Body of pancreas (tissue), 4 donors: Measurements from ENCODE around the gene ZNF232. TPM values are rescaled to one million over a fixed set of nuclear protein-coding genes. Genes with fewer than 3 reads are reported as not detected.
A peak's percentile ranks its signal among the peaks of the same experiment; 100 is the strongest.

ENCODE experiments used
- ATAC-seq: fragments of 150-250 bp; one replicate; pipeline ENCODE4 v1.9.1; 2016
- DNase-seq, 4 donors: peaks; one replicate each; pipeline ENCODE4 v3.0.0-alpha.2; 2019
- H3K27ac ChIP-seq, 4 donors: fragments of 200-600 bp; sonication (generic); 1 replicate in 3 of 4; 2 replicates in 1 of 4; pipeline versions ENCODE4 v1.5.1 to v1.6.1; 2016 to 2019; ENCODE audit warnings: mild to moderate bottlenecking in 1 of 4, mixed read lengths in 1 of 4, moderate library complexity in 1 of 4
- H3K27me3 ChIP-seq, 2 donors: fragments of 200-600 bp; sonication (generic); one replicate each; pipeline ENCODE4 v1.6.0; 2016; ENCODE audit warnings: mild to moderate bottlenecking in 1 of 2
- H3K36me3 ChIP-seq, 2 donors: fragments of 200-600 bp; sonication (generic); replicated peaks in 1 of 2; 2 replicates each; pipeline ENCODE4 v1.5.1; 2016; ENCODE audit warnings: low read depth in 2 of 2; ENCODE audit not compliant: insufficient read depth in 1 of 2
- H3K4me1 ChIP-seq: fragments of 200-600 bp; sonication (generic); one replicate; pipeline ENCODE4 v1.6.0; 2016
- H3K4me3 ChIP-seq, 2 donors: fragments of 200-600 bp; sonication (generic); 1 replicate in 1 of 2; 2 replicates in 1 of 2; pipeline ENCODE4 v1.5.1; 2016 to 2019
- H3K9me3 ChIP-seq, 3 donors: fragments of 200-600 bp; sonication (generic); 1 replicate in 2 of 3; 2 replicates in 1 of 3; pipeline ENCODE4 v1.5.1; 2016
- POLR2A ChIP-seq, 3 donors: fragments of 450-650 bp; IDR thresholded peaks; one replicate each; pipeline ENCODE4 v1.6.1; 2016; ENCODE audit warnings: antibody characterized with exemption in 3 of 3, mild to moderate bottlenecking in 2 of 3
- WGBS, 2 donors: methylation state at CpG; one replicate each; pipeline ENCODE4 v1.1.5; 2017; 5-methylcytosine and 5-hydroxymethylcytosine counted together
- intact Hi-C: fragments of 100-400 bp; cut with DNase I; formaldehyde crosslinking; loops from one replicate; pipeline ENCODE4 v1.15.1; 2023
- total RNA-seq, 2 donors: library from RNA; depleted of rRNA; stranded (reverse); fragments of >200 nt; gene quantifications; one replicate each; pipeline ENCODE4 v1.1.0, GENCODE V29; 2016
- TF ChIP-seq, protein P1 (sequence below), 7 experiments: fragments of 450-650 bp in 4 of 7; fragments of 200-600 bp in 3 of 7; sonication (generic) in 3 of 7; IDR thresholded peaks; one replicate each; pipeline ENCODE4 v1.5.1; 2016 to 2019; ENCODE audit warnings: antibody characterized with exemption in 7 of 7

Gene ZNF232
- total RNA-seq, 2 donors from 2014 or later: 3.9 to 4.0 TPM

DNA sequence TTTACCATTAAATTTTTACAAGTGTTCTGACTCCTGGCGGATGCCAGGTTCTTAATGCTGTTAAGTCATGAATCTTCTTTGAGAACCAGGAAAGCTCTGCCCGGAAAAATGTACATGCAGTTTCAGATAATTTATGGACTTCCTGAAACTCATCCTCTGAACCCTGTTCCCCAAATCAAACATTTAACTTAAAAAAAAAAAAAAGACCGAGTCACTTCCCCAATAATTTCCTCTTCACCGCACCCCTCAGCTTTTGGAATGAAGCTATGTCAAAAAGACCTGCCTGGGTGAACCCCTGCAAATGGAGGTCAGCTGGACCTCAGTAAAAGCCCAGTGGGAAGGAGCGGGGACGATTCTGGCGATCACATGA, 15.0 kb downstream of the ZNF232 start:
- ATAC-seq (no peak), DNase-seq (no peak)
- Histone ChIP-seq H3K4me3 (no peak overlapping the region), H3K9me3 (peaks cover 0 to 40% (median 0%) of the 10 kb centered on the region in 3 donors), H3K27me3 (no peaks in the 10 kb centered on the region), H3K36me3 (peaks cover 4 to 6% of the 10 kb centered on the region in 2 donors), H3K27ac (peak overlapping the region in 3 of 4 donors; percentile 15 to 81 (median 55)), H3K4me1 (peaks cover 6% of the 10 kb centered on the region)
- 18 to 31% methylated on average over 5 to 7 of the region's 7 CpGs for WGBS, 2 donors
- intact Hi-C loops: no loop called here
- TF ChIP-seq, protein P1, sequence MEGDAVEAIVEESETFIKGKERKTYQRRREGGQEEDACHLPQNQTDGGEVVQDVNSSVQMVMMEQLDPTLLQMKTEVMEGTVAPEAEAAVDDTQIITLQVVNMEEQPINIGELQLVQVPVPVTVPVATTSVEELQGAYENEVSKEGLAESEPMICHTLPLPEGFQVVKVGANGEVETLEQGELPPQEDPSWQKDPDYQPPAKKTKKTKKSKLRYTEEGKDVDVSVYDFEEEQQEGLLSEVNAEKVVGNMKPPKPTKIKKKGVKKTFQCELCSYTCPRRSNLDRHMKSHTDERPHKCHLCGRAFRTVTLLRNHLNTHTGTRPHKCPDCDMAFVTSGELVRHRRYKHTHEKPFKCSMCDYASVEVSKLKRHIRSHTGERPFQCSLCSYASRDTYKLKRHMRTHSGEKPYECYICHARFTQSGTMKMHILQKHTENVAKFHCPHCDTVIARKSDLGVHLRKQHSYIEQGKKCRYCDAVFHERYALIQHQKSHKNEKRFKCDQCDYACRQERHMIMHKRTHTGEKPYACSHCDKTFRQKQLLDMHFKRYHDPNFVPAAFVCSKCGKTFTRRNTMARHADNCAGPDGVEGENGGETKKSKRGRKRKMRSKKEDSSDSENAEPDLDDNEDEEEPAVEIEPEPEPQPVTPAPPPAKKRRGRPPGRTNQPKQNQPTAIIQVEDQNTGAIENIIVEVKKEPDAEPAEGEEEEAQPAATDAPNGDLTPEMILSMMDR (IDR thresholded peaks at IDR 0.05): no peak
- TF ChIP-seq POLR2A (IDR thresholded peaks at IDR 0.05): no peak

DNA sequence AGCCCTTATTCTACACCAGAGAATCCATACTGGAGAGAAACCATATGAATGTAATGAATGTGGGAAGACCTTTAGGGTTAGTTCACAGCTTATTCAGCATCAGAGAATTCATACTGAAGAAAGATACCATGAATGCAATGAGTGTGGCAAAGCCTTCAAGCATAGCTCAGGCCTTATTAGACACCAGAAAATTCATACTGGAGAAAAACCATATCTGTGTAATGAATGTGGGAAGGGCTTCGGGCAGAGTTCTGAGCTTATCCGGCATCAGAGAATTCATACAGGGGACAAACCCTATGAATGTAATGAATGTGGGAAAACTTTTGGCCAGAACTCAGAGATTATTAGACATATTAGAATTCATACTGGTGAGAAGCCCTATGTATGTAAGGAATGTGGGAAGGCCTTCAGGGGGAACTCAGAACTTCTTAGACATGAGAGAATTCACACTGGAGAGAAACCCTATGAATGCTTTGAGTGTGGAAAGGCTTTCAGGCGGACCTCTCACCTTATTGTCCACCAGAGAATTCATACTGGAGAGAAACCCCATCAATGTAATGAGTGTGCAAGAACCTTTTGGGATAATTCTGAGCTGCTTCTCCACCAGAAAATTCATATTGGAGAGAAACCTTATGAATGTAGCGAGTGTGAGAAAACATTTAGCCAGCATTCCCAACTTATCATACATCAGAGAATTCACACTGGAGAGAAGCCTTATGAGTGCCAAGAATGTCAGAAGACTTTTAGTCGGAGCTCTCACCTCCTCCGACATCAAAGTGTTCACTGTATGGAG, 19.3 kb downstream of the ZNF232 start:
- TF ChIP-seq, protein P1 (IDR thresholded peaks at IDR 0.05): no peak
- TF ChIP-seq POLR2A (IDR thresholded peaks at IDR 0.05): no peak
- Histone ChIP-seq H3K9me3 (peaks cover 0 to 80% (median 7%) of the 10 kb centered on the region in 3 donors), H3K27ac (no peak overlapping the region), H3K4me1 (peaks cover 6% of the 10 kb centered on the region), H3K36me3 (peaks cover 25 to 30% of the 10 kb centered on the region in 2 donors), H3K4me3 (no peak overlapping the region), H3K27me3 (no peaks in the 10 kb centered on the region)
- intact Hi-C loops: no loop called here
- 93 to 96% methylated on average over 6 of the region's 6 CpGs for WGBS, 2 donors
- DNase-seq (no peak), ATAC-seq (no peak)

DNA sequence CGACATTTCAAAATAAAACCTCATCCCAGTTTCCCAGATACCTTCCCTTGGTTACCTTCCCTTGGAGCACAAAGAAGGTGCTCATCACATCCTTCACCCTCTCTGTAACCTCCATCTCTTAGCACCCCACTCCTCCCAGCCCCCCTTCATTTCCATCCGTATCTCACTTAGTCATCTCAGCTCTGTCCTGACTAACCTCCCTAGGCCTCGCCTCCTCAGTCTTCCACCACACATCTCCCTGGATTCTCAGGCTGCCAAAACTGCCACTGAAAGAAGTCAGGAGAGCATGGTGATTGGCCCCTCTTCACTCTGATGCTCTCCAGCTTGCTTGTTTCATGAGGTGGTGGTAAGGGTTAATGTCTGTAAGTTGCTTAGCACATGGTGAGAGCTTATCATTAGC, 31.1 kb downstream of the ZNF232 start:
- Histone ChIP-seq H3K27me3 (no peaks in the 10 kb centered on the region), H3K4me1 (peaks cover 23% of the 10 kb centered on the region), H3K27ac (no peak overlapping the region), H3K9me3 (no peaks in the 10 kb centered on the region), H3K4me3 (no peak overlapping the region), H3K36me3 (no peaks in the 10 kb centered on the region)
- intact Hi-C loops: loop anchor here (10.0 kb wide), 1 partner anchor 114 kb away; the partner anchor contains the start of gene ZNF594
- no peak for ATAC-seq
- no peak for TF ChIP-seq POLR2A (IDR thresholded peaks at IDR 0.05)
- TF ChIP-seq, protein P1 (IDR thresholded peaks at IDR 0.05): no peak
- 90 to 95% methylated on average over 3 of the region's 3 CpGs for WGBS, 2 donors
- no peak for DNase-seq

DNA sequence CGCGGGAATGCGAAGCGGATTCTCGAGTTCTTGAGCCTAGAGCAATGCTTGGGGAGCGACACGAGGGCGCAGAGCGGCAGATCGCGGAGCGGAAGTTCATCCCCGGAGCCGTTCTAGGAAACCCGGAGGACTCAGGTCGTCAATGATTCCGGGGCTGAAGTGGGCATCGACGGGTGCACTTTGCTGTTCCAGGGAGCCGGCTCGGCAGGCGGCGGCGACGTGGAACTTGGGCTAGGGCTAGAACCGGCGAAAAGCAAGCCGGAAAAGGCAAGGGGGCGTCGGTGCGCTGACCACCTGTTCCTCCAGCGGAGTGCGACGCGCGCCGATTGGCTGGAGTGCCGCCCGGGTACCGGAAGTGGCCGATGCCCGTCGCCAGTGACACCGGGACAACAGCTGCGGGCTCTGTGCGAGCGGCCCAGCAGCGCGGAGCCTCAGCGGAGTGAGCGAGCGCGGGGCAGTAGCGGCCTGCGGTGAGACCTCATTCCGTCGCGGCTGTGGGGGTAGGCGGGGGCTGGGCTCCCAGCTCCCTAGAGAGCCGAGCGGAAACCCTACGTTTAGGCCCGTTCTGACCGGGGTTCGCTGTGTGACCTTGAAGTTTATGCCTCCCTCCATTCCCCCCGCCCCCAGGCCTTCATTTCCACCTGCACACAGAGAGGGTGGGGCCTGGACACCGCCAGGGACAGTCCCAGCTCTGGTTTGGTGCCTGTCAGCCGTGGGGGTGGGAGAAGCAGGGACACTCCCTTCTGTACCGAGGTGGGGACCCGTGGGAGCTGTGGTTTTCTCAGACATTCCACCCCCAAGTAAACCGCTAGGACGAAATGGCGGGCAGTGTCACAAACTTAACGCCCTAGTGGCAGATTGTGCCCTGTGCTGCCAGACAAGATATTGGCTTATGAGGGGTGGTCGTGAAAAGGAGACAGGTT, 33.3 kb downstream of the ZNF232 start, which contains the start of gene ZFP3:
Gene ZFP3, plus strand, starts transcription at position 362 of the 923 bp plus-strand sequence. CDS start 13,038 bp downstream, outside the sequence.
- ATAC-seq: peak; percentile 99
- TF ChIP-seq POLR2A (IDR thresholded peaks at IDR 0.05): peak; percentile 30 to 75 (median 75)
- TF ChIP-seq, protein P1 (IDR thresholded peaks at IDR 0.05): peak in 1 of 7 experiments; percentile 18
- WGBS, 2 donors: 0 to 1% methylated on average over 34 to 73 of the region's 75 CpGs
- DNase-seq: peak; percentile 85 to 90 (median 86)
- Histone ChIP-seq H3K36me3 (no peaks in the 10 kb centered on the region), H3K4me1 (peaks cover 23% of the 10 kb centered on the region), H3K9me3 (no peaks in the 10 kb centered on the region), H3K27ac (peak within 1 kb of the TSS; percentile 39 to 78 (median 70)), H3K4me3 (peak within 1 kb of the TSS; percentile 39 to 75), H3K27me3 (no peaks in the 10 kb centered on the region)
- intact Hi-C loops: no loop called here
